HG02870 (cell line): Measurements from ENCODE around the gene PRKCE.

ENCODE experiments used
- ATAC-seq: cut with Tn5 transposase; IDR thresholded peaks from one replicate; pipeline ENCODE4 v1.9.1; 2021; ENCODE audit warnings: mild to moderate bottlenecking, moderate library complexity; ENCODE audit not compliant: unreplicated experiment

The PRKCE gene

DNA sequence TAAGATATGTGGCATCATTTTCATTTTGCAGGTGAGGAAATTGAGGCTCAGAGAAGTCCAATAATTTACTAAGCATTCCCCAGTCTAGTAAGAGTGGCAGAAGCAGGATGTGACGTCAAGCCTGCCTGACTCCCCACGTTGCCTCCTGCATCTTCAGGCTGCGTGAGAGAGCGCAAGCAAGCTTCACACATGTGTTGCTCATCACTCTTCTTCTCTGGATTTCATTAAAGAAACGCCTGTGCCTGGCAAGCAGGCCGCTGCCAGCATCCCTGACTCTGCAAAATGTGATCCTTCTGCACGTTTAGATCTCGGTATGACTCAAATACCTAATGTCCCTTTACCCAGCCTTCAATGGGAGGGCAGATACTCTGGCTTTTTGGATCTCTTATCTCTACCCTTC, 96.8 kb downstream of the PRKCE start:
- ATAC-seq: no peak

DNA sequence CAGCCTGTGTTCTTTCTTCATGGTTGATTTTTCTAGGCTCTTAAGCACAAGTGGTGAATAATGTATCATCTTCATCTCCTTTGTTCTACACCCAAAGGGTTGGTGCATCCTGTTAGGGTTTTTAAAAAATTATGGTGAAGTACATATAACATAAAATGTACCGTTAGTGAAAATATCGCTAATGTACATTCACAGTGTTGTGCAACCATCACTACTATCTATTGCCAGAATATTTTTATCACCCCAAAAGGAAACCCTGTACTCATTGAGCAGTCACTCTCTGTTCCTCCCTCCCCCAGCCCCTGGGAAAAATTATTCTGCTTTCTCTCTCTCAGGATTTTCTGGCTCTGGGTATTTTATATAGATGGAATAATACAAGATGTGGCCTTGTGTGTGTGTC, 98.5 kb downstream of the PRKCE start:
- ATAC-seq: no peak

DNA sequence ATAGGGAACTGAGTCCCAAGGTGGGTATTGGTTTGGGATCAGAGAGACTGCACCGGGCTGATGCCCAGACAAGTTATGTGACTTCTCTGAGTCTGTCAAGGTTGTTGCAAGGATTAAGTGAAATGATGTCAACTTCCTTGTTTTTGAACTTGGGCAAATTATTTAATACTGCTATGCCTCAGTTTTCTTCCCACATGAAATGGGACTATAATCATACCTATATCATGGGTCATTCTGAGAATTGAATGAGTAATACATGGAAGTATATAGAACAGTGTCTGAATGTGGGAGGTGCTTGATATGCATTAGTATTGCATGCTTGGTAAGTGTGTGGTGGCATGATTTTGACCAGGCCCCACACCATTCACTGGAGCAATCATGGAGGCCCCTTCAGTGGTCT, 99.0 kb downstream of the PRKCE start:
- ATAC-seq: peak; percentile 65

DNA sequence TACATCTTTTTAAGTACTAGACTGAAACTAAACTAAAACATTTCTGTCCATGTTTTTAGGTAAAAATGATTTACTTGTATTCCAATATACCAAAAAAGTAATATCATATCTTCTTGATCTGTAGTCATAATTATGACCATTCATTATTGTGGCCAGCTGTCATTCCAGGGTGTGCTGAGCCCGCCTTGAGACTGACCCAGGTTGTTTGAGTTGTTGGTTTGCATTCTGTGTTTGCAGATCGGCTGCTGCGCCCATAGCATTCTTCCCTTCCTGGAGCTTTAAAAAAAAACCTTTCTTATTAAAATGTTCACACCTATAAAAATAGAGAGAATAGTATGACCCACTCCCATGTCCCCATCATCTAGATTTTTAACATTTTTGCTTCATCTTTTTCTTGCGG, 101.9 kb downstream of the PRKCE start:
- no peak for ATAC-seq

DNA sequence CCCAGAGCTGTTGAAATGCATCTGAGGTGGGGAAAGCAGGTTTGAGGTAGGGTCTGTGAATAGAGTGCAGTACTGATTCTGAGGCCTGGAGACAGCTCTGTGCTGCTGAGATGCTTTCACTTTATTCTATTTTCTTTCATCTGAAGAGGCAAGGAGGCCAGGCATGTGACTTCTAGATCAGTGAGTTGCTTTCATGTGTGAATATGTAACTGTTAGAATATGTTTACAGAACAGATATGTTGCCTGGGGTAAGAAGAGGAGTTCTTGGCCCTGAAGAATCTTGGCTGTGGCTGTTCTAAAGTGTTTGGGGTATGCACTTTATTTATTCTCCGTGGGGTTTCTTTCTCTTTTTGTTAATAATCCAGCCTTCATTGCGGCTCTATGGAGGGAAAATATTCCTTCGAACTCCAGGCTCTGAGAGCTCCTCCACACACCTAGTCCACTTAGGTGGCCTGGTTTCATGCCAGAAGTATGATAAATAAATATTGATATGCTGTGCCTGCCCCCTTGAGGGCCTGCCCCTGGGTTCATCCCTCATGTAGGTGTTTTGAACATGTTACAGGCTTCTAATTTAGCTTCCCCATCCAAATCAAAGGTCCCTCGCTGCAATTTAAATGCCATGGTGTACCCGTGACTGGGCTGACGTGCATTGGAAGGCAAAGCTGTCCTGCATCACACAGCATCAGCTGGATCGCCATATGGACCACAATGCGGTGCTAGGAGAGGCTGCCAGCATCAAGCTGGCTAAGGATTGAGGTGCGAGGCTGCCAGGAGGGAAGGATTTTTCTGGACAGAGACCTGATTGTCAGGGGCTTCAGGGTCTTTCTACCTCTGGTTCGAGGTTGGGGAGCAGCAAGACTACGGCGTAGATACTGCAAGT, 102.9 kb downstream of the PRKCE start:
- no peak for ATAC-seq

DNA sequence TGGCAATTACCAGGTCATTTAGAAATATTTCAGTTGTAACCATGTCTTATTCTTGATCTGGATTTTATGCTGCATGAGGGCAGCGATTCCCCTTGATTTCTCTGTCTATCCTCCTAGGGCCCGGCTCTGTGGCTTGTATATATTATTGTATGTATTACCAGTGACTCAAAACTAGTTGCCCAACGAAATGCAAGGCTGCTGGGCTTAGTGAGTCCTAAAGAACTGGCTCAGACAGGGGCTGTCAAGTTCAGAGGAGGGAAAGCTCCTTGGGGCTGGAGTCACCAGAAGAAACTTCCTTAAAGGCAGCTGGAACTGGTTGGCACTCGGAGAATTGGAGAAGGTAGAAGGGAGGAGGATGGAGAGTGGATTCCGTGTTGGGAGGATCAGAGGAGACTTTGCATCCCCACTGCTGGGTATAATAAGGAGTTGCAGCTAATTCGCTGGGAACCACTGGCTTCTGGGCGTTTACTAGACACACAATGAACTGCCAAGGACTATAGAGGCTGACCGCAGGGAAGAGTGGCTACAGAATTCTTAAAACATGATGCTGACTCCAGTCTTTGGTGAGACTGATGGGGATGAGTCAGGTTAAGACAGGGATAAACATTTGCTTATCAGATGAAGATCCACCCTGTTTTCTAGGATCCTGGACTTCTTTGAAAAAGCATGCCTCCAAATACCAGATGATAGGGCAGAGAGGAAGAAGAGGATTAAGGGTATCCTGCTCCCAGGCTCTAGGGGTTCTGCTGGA, 104.3 kb downstream of the PRKCE start:
- ATAC-seq: no peak

DNA sequence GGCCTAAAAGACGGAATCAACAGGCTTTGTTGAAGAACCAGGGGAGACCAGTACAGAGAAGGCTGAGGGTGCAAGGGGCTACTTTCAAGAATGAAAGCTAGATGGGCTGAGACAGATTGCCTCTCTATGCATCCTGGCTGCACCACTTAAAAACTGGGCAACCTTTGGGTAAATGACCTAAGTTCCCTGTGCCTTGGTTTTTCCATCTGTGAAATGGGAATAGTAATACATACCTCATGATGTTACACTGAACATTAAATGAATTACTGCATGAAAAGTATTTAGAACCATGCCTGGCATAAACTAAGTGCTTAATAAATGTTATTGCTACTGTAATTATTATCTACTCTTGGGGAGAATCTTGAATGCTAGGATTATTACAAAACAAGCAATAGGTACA, 106.5 kb downstream of the PRKCE start:
- ATAC-seq: no peak

DNA sequence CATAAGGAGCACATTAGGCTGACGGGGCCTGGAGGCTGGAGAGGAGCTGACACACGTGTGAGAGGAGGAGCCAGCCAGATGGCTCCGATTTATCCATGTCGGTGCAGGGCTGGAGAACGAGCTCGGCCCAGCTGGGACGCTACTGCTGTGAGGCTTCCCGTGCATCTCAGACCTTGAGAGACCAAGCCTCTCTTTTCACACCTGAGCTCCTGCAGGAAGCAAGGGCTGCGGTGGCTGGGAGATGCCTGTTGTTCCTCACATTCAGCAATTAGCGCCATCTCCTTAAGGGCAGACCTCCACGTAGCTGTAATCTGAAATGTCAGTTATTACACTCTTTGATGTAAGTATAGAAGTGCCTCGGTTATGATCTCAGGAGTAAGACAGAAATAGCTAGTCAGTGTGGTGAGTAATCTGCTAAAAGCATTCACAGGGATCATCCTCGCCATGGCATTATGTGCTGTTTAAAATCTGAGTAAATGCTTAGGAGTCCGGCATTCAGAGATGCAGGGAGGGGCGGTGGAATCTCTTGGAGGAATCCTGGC, 107.9 kb downstream of the PRKCE start:
- ATAC-seq: no peak

DNA sequence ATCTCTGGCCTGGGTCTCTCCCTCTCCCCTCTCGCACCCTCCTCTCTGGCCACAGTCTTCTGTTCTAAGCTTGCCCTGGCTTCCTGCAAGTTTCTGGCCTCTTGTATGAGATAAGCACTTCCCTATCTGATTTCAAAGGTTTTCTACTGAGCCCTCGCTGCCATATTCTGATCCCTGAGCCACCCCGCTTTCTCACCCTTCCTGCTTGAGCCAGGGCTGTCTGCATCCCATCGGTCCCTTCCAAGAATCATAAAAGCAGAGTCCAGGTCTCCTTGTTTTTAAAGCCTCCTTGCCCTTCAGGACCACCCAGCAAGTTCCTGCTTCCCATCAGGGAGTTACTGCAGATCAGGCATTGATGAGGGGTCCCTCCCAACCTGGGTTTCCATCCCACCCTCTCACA, 110.2 kb downstream of the PRKCE start:
- ATAC-seq: no peak

DNA sequence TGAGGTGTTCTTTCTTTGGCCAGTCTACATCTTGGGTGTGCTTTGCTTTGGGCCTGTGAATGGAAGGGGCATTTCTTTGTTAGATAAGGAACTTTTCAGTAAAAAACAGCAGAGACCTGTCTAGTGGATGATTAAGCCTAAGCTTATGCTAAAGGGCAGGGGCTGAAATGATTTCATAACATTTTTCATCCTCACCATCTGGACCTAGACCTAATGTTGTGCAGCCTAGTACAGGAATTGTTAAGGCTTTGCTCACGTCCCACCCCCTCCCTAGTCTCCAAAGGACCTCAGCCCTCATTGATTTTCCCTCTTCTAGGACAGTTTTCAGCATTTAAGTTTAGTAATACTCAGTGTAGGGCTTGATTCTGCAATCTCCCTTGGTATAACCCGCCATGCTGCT, 111.8 kb downstream of the PRKCE start:
- ATAC-seq: no peak

DNA sequence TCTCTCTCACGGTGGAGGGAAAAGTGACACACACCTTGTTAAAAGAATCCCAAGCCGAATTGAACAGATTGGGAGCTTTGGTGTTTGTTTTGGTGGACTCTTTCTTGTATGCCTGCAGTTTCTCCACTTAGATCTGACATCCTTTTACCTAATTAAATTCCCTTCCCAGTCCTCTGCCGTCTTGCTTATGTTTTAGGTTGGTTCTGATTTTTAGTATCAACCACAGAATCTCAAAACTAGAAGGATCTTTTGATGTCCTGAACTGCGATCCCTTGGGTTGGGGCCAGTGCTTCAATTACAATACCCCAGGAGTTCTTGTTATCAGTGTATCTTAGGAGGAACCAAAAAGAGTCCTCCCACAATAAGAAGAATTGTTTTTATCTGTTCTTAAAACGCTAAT, 112.3 kb downstream of the PRKCE start:
- no peak for ATAC-seq

DNA sequence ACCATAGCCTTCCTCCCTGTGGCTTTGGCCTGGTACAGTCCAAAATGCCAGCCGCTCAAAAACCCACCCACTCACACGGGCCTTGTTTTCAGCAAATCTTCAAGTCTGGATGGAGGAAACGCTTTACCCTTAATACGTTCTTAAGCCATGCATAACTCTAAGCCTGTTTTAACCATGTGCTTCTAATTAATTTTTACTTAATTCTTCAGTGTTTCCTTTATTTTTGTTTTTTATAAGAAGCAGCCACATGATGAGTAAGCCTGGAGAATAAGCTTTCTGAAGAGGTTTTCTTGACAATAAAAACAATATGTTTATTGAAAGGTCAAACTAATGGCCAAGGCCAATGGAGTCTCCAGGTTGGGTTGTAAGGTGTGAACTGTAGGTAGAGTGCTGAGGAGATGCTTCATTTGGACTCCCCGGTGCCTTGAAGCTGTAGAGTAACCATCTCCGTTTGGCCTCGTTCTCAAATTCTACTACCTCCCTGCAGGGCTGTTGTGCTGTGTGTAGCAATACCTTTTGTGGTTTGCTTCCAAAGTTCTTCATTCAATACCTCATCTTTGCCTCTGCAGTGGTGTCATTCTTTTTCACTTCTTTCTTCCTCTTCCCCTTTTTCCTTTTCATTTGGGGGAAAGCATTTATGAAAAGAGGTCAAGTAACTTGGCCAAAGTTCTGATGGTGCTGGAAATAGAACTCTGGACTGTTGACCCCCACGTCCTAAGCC, 113.7 kb downstream of the PRKCE start:
- no peak for ATAC-seq

DNA sequence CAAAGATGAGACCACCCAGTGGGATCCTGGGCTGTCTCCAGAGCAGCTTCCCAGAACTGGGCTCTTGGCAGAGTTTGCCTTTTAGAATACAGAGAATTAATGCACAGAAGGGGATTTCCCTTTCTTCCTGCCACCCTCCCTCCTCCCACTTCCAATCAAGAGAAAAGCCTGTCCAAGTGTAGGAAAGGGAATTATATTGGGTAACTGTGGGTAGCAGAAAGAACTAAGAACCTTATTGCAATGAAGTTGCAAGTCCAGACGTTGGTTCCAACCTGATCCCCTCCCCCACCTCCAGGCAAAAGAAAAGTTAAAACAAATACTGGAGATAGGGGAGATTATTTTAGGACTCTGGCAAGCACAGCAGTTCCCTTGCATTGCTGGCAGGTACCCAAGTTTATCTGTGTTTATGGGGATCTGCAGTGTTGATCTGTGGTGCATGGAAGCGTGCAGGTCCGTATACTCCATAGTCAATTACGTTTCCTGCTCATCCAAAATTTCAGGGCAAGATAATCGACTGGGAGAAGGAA, 114.3 kb downstream of the PRKCE start:
- ATAC-seq: no peak

DNA sequence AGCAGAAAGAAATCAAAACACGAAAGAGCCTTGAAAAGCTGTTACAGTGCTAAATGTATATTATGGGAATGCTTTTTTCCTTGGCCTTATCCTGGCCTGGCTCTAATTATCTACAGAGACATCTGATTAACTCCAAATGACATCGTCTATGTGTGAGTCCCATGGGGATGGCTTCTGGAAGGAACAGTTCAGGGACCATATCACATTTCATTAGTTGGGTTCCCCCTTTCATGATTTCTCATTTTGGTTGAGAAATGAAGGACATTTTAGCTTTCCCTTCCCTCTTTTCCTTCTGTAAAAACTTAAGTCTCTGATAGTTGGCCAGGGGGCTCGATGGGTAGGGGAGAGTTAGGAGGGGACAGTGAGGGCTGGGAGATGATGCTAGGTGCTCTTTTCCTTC, 116.7 kb downstream of the PRKCE start:
- ATAC-seq: no peak

DNA sequence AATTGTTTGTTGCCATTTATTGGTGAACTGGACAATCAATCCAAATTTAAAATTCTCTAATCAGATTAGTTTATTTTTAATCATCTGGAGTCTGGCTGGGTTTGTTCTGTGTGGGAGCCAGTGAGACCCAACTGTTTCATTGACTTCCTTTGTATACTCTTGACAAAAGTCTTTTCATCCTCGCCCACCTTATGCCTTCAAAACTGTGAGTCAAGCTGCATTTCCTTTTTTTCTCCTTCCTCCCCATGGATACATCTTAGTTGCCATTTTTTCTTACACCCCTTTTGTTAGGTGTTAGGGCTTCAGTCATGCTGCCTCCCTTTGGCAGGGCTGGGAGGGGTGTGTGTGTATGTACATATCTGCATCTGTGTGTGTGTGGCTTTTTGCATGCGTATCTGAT, 117.6 kb downstream of the PRKCE start:
- ATAC-seq: no peak

DNA sequence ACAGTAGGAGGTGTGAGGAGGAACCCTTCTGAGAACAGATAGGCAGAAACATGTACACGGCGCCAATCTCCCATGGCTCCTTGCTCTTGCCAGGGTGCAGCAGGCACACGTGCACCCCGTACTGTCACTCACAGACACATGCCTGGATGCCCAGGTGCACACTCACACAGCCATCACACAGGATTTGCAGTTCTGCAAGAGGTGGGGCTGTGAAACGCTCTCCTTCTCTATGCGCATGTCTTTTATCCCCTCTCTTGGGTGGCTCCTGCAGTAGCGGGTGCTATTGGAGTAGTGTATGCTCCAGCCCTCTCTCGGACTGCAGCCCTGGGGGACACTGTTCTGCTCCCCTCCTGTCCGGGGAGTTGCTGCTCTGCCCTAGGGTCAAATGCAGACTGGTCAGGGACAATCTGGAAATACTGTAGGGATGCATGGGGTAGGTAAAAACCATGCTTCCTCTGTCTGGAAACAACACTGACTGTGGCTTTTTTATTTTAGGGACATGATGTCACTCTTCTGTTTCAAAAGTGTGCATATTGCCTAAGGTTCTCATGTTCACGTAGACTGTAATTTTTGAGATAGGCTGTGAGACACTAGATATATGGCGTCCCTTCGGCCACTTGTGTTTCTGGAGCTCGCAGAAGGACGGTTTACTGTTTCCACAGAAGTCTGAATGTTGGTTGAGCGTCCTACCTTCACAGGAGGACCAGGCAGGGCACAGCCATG, 118.5 kb downstream of the PRKCE start:
- no peak for ATAC-seq

DNA sequence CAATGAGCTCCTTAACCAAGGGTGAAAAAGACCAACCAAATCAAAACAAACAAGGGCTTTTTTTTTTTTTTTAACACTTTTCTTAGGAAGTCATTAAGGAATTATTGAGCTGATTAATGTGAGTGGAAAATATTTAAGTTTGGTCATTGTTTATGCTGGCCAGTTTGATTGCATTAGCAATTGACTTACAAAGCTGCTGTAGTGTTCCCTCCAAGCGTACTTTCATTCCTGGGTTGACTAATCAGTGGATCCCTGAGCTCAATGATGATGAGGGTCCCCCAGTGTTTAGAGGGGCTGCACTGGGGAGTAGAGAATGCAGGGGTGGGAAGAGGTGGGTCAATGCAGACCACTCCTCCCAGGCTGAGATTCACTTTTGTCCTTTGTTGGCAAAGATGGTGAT, 119.3 kb downstream of the PRKCE start:
- no peak for ATAC-seq

DNA sequence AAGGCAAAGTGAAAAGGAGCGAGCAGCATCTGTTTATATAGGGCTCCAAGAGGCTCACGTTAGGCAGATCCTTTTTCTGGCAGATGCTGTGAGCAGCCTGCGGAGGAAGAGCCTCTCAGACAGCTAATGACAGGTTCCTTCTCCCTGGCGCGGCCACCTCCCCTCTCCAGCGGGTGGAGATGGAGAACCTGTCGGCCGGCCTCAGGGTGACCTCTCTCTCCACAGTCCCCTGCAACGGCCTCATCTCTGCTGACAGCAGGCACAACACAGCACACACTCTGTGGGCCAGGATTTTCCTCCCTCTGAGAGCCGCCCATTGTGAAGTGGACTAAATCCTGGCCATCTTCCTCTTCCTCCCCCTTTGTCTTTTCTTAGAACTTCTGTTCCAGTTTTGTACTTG, 119.8 kb downstream of the PRKCE start:
- ATAC-seq: no peak

DNA sequence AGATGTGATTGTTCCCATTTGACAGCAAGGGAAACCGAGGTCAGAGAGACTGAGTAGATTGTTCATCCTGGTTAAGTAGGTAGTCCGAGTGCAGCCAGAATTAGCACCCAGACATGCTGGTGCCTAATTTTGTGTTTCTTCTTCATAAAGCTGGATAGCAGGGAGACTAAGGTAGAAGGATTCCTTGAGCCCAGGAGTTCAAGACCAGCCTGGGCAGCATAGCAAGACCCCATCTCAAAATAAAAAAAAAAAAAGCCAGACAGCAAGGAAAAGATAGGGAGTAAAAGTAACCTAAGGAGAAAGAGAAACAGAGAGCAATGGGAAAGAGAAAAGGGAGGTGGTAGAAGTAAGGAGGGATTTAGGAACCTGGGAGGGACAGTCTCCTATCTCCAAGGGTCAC, 120.6 kb downstream of the PRKCE start:
- ATAC-seq: no peak

DNA sequence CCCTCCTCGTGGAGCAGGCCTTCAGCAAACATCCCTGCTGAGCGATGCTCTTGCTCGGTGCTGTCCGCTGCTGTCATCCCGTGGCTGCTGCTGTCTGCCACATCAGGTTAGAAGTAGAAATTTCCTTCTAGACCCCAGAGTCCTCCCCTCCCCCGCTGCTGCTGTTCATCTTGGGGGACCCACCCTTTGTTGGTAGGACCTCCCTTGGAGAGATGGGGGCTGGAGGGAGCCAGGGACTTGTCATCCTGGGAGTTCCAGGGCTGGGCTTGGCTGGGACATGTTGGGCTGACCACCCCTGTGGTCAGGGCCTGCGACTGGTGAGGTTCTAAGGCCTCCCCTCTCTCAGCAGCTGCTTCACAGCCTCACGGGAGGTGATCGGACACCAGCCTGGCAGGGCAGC, 122.4 kb downstream of the PRKCE start:
- ATAC-seq: no peak
